ENCODE measurements around the gene SUMO2. TPM values are rescaled to one million over a fixed set of nuclear protein-coding genes. Genes with fewer than 3 reads are reported as not detected.

The SUMO2 gene
- total RNA-seq, 1 experiment from 2014 or later = 650 TPM

DNA sequence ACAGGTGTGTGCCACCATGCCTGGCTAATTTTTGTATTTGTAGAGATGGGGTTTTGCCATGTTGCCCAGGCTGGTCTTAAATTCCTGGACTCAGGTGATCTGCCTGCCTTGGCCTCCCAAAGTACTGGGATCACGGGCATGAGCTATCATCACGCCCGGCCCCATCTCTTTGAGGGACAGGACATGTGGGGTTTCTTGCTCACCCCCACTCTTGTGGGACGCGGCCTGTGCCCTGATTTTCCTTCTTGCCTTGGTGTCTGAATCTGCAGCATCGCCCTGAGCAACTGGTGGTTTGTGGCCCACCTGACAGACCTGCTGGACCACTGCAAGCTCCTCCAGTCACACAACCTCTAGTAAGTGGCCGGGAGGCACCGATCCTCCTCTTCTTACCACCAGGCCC, 48.3 kb upstream of the SUMO2 start:
- DNase-seq (ENCODE audit: low spot score) = no peak
- H3K9me3 Mint-ChIP-seq = no peaks in the 10 kb centered on the region
- TF ChIP-seq, protein P1, sequence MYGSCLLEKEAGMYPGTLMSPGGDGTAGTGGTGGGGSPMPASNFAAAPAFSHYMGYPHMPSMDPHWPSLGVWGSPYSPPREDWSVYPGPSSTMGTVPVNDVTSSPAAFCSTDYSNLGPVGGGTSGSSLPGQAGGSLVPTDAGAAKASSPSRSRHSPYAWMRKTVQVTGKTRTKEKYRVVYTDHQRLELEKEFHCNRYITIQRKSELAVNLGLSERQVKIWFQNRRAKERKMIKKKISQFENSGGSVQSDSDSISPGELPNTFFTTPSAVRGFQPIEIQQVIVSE (CRISPR knock-in tag; IDR thresholded peaks at IDR 0.05; ENCODE audit: borderline replicate concordance) = no peak
- CTCF ChIA-PET = interaction anchor here (0.7 to 6.4 kb wide), 4 partner anchors 9 to 100 kb away, joined by 3 to 62 read pairs (median 4); partner anchors contain the start of genes MIF4GD and NT5C
- ATAC-seq = no peak
- no peaks in the 10 kb centered on the region for H3K4me1 Mint-ChIP-seq
- POLR2A ChIA-PET = no interaction called here
- no peak overlapping the region for H3K27ac Mint-ChIP-seq
- H3K4me3 Mint-ChIP-seq = no peak overlapping the region
- no peaks in the 10 kb centered on the region for H3K27me3 Mint-ChIP-seq (ENCODE audit: low read depth)
- H3K36me3 Mint-ChIP-seq = peaks cover 70% of the 10 kb centered on the region

DNA sequence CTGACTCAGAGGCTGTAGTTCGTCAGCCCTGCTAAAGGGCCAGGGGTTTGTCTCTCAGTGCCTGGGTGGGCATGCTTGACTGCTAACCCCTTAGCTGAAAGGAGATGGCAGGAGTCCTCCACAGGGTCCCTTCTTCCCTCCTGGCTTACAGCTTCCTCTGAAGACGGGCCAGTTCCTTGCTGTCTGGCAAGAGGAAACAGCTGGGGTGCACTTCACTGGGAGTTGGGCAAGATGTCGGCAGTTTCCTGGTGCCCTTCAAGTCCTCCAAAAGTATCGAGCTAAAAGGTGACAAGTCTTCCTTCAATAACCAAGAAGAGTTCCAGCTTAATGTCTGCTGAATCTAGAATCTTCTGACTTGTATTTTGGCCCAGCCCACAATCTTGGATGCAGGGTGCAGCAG, 46.1 kb upstream of the SUMO2 start:
- TF ChIP-seq FOXK1 (CRISPR knock-in tag; IDR thresholded peaks at IDR 0.05) (no peak), CREB1 (CRISPR knock-in tag; IDR thresholded peaks at IDR 0.05) (no peak), HMGXB4 (CRISPR knock-in tag; IDR thresholded peaks at IDR 0.05) (no peak)
- ChIA-PET CTCF (interaction anchor here (1.0 to 6.4 kb wide), 2 partner anchors 11 to 42 kb away, joined by 3 to 62 read pairs; partner anchors contain the start of gene MIF4GD), POLR2A (no interaction called here)
- Mint-ChIP-seq H3K4me1 (no peaks in the 10 kb centered on the region), H3K27me3 (ENCODE audit: low read depth) (no peaks in the 10 kb centered on the region; the same call in 1 of the 2 replicates), H3K36me3 (peaks cover 69% of the 10 kb centered on the region), H3K4me3 (no peak overlapping the region), H3K9me3 (no peaks in the 10 kb centered on the region), H3K27ac (no peak overlapping the region)
- no peak for DNase-seq (ENCODE audit: low spot score)
- ATAC-seq = no peak

DNA sequence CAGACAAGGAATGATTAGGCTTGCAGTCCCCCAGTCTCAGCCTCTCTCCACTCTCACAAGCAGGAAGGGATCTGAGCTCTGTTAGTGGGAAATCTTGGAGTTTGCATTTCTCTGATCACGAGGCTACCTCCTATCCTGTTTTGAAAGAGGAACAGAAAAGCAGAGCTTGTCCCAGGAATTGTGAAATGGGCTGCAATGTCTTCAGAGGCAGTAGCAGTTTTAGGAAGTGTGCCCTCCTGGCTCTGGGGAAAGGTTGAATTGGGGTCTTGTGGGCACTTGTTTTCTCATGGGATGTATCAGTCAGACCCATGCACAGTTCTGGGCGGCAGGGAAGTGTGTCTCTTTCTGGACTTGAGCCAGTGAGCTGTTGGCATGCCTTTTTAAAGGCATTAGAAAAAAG, 45.5 kb upstream of the SUMO2 start:
- ATAC-seq (no peak), DNase-seq (ENCODE audit: low spot score) (no peak)
- H3K36me3 Mint-ChIP-seq = peaks cover 70% of the 10 kb centered on the region
- no peaks in the 10 kb centered on the region; the same call in 1 of the 2 replicates for H3K27me3 Mint-ChIP-seq (ENCODE audit: low read depth)
- TF ChIP-seq RELA (CRISPR knock-in tag; IDR thresholded peaks at IDR 0.05; ENCODE audit: borderline replicate concordance) (no peak), USF2 (CRISPR knock-in tag; IDR thresholded peaks at IDR 0.05) (no peak), TP53 (CRISPR knock-in tag; IDR thresholded peaks at IDR 0.05) (no peak)
- ChIA-PET CTCF (interaction anchor here (6.4 kb wide), 1 partner anchor 12 kb away, joined by 62 read pairs; no protein-coding TSS in a partner anchor), POLR2A (no interaction called here)
- no peak overlapping the region for H3K27ac Mint-ChIP-seq
- no peaks in the 10 kb centered on the region for H3K9me3 Mint-ChIP-seq
- no peaks in the 10 kb centered on the region for H3K4me1 Mint-ChIP-seq
- H3K4me3 Mint-ChIP-seq = no peak overlapping the region

GRCh38 chr17:75227729-75228128, 45.0 kb upstream of the SUMO2 start:
- DNase-seq (ENCODE audit: low spot score) (no peak), ATAC-seq (no peak)
- POLR2A ChIA-PET = interaction anchor here (0.6 to 0.7 kb wide), 2 partner anchors 33 to 258 kb away, joined by 5 to 6 read pairs; partner anchors contain the start of gene GGA3
- Mint-ChIP-seq H3K27ac (no peak overlapping the region), H3K4me1 (no peaks in the 10 kb centered on the region), H3K27me3 (ENCODE audit: low read depth) (no peaks in the 10 kb centered on the region; the same call in 1 of the 2 replicates), H3K36me3 (peaks cover 68% of the 10 kb centered on the region), H3K4me3 (no peak overlapping the region), H3K9me3 (no peaks in the 10 kb centered on the region)
- CTCF ChIA-PET = interaction anchor here (0.6 to 6.4 kb wide), 2 partner anchors 12 to 71 kb away, joined by 4 to 62 read pairs; no protein-coding TSS in a partner anchor
- TF ChIP-seq JAZF1 (CRISPR knock-in tag; IDR thresholded peaks at IDR 0.05) (no peak), ZNF671 (CRISPR knock-in tag; IDR thresholded peaks at IDR 0.05) (no peak), ELF4 (CRISPR knock-in tag; IDR thresholded peaks at IDR 0.05; ENCODE audit: low read depth) (no peak), ATF2 (CRISPR knock-in tag; IDR thresholded peaks at IDR 0.05; ENCODE audit: borderline replicate concordance, low read depth) (no peak), GRHL2 (CRISPR knock-in tag; IDR thresholded peaks at IDR 0.05; ENCODE audit: insufficient replicate concordance, severe bottlenecking) (no peak), ERG (CRISPR knock-in tag; IDR thresholded peaks at IDR 0.05) (no peak)
- TF ChIP-seq, protein P2, sequence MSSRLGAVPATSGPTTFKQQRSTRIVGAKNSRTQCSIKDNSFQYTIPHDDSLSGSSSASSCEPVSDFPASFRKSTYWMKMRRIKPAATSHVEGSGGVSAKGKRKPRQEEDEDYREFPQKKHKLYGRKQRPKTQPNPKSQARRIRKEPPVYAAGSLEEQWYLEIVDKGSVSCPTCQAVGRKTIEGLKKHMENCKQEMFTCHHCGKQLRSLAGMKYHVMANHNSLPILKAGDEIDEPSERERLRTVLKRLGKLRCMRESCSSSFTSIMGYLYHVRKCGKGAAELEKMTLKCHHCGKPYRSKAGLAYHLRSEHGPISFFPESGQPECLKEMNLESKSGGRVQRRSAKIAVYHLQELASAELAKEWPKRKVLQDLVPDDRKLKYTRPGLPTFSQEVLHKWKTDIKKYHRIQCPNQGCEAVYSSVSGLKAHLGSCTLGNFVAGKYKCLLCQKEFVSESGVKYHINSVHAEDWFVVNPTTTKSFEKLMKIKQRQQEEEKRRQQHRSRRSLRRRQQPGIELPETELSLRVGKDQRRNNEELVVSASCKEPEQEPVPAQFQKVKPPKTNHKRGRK (CRISPR knock-in tag; IDR thresholded peaks at IDR 0.05; ENCODE audit: borderline replicate concordance) = no peak
- TF ChIP-seq, protein P3, sequence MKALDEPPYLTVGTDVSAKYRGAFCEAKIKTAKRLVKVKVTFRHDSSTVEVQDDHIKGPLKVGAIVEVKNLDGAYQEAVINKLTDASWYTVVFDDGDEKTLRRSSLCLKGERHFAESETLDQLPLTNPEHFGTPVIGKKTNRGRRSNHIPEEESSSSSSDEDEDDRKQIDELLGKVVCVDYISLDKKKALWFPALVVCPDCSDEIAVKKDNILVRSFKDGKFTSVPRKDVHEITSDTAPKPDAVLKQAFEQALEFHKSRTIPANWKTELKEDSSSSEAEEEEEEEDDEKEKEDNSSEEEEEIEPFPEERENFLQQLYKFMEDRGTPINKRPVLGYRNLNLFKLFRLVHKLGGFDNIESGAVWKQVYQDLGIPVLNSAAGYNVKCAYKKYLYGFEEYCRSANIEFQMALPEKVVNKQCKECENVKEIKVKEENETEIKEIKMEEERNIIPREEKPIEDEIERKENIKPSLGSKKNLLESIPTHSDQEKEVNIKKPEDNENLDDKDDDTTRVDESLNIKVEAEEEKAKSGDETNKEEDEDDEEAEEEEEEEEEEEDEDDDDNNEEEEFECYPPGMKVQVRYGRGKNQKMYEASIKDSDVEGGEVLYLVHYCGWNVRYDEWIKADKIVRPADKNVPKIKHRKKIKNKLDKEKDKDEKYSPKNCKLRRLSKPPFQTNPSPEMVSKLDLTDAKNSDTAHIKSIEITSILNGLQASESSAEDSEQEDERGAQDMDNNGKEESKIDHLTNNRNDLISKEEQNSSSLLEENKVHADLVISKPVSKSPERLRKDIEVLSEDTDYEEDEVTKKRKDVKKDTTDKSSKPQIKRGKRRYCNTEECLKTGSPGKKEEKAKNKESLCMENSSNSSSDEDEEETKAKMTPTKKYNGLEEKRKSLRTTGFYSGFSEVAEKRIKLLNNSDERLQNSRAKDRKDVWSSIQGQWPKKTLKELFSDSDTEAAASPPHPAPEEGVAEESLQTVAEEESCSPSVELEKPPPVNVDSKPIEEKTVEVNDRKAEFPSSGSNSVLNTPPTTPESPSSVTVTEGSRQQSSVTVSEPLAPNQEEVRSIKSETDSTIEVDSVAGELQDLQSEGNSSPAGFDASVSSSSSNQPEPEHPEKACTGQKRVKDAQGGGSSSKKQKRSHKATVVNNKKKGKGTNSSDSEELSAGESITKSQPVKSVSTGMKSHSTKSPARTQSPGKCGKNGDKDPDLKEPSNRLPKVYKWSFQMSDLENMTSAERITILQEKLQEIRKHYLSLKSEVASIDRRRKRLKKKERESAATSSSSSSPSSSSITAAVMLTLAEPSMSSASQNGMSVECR (CRISPR knock-in tag; IDR thresholded peaks at IDR 0.05; ENCODE audit: borderline replicate concordance) = no peak
